ENCODE results near the gene CTSD. TPM values are rescaled to one million over a fixed set of nuclear protein-coding genes. Genes with fewer than 3 reads are reported as not detected.
"Not testable (repeated sequence)": the region's sequence is repeated elsewhere in the genome, so short reads cannot be mapped to it uniquely, and the experiment has no call there.

Gene CTSD
- total RNA-seq, 1 experiment from 2014 or later: 158 TPM

DNA sequence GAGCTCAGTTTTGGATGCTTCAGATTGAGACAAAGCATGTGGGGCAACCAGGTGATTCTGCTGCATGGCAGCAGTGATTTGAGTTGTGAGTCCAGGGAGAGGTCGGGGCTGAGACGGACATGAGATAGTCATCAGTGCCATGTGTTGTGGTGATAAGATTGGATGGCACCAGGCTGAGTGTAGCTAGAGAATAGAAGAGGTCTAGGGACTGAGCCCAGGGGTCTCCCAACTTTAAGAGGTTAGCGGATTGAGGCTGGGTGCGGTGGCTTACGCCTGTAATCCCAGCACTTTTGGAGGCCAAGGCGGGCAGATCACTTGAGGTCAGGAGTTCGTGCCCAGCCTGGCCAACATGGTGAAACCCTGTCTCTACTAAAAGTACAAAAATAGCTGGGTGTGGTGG, 6.3 kb upstream of the CTSD start:
- H3K27me3 Mint-ChIP-seq (ENCODE audit: low read depth): peaks cover 18% of the 10 kb centered on the region
- no CpG with 5 or more reads among the region's 7 CpGs for WGBS (ENCODE audit: extremely low coverage, insufficient read length, low lambda C conversion rate)
- no peak overlapping the region for H2AFZ ChIP-seq (ENCODE audit: low read length)
- H3K27me3 ChIP-seq (ENCODE audit: insufficient read depth, low read length): no peaks in the 10 kb centered on the region; the same call in 1 of the 2 replicates
- H4K5ac ChIP-seq (ENCODE audit: insufficient read length, low read depth, low read length): no peak overlapping the region
- H2BK5ac ChIP-seq (ENCODE audit: insufficient read length, low read length): no peak overlapping the region
- no peak overlapping the region for H3K9ac ChIP-seq (ENCODE audit: extremely low read depth, insufficient read length, low read length)
- peaks cover 0 to 3% of the 10 kb centered on the region in 2 experiments; a peak in 2 of 5 replicates for H3K9me3 Mint-ChIP-seq
- H2BK15ac ChIP-seq (ENCODE audit: low read depth, low read length): no peak overlapping the region
- H4K8ac ChIP-seq (replicated peaks; ENCODE audit: insufficient read length, low read depth, low read length): no peak overlapping the region
- H3K56ac ChIP-seq (ENCODE audit: insufficient read length, low read depth, low read length): no peak overlapping the region
- H4K91ac ChIP-seq (ENCODE audit: insufficient read length, low read depth, low read length): no peak overlapping the region
- no peaks in the 10 kb centered on the region for H4K20me1 ChIP-seq (ENCODE audit: control insufficient read depth, insufficient read depth, insufficient read length)
- no peak overlapping the region for H3K4me2 ChIP-seq (ENCODE audit: insufficient read depth, insufficient read length, low read length)
- H2BK20ac ChIP-seq (ENCODE audit: low read depth, low read length, poor library complexity, severe bottlenecking): no peak overlapping the region
- H2BK120ac ChIP-seq (ENCODE audit: low read depth, low read length, poor library complexity, severe bottlenecking): no peak overlapping the region
- no peak overlapping the region for H3K18ac ChIP-seq (ENCODE audit: insufficient read length, low read depth, low read length)
- no peak overlapping the region for H3K4ac ChIP-seq (ENCODE audit: low read depth, low read length)
- peaks cover 26 to 28% of the 10 kb centered on the region in 2 experiments for H3K4me1 Mint-ChIP-seq
- H3T11ph ChIP-seq (ENCODE audit: low read length): no peak overlapping the region
- no peak overlapping the region for H3K27ac ChIP-seq (ENCODE audit: insufficient read length, low read depth, low read length)
- H3K27ac Mint-ChIP-seq: no peak overlapping the region
- no peak overlapping the region for H3K23ac ChIP-seq (ENCODE audit: insufficient read length, low read depth, low read length)
- H3K79me1 ChIP-seq (ENCODE audit: insufficient read depth, low read depth, low read length, poor library complexity, severe bottlenecking): no peaks in the 10 kb centered on the region
- no peak for TF ChIP-seq CTCF (conservative IDR thresholded peaks at IDR 0.05)
- H3K79me2 ChIP-seq (ENCODE audit: insufficient read depth, low read length): no peaks in the 10 kb centered on the region
- H3K4me3 Mint-ChIP-seq: no peak overlapping the region
- no peaks in the 10 kb centered on the region; a peak in 2 of 7 replicates for H3K36me3 Mint-ChIP-seq (ENCODE audit: insufficient read depth in 1 of 3, low read depth in 3 of 3)
- no peak overlapping the region for H2BK12ac ChIP-seq (ENCODE audit: insufficient read length, low read depth, low read length)
- peaks cover 8% of the 10 kb centered on the region; the same call in 1 of the 2 replicates for H3K4me1 ChIP-seq (ENCODE audit: insufficient read depth, low read length)
- no peak overlapping the region for H3K14ac ChIP-seq (ENCODE audit: insufficient read depth, low read length)
- no peak overlapping the region for H2AK5ac ChIP-seq (ENCODE audit: insufficient read length, low read length)
- no peak for DNase-seq
- H3K9me3 ChIP-seq (ENCODE audit: control insufficient read depth, low read depth, low read length): no peaks in the 10 kb centered on the region
- no peaks in the 10 kb centered on the region for H3K23me2 ChIP-seq (ENCODE audit: insufficient read length, low read depth, low read length, poor library complexity, severe bottlenecking)

DNA sequence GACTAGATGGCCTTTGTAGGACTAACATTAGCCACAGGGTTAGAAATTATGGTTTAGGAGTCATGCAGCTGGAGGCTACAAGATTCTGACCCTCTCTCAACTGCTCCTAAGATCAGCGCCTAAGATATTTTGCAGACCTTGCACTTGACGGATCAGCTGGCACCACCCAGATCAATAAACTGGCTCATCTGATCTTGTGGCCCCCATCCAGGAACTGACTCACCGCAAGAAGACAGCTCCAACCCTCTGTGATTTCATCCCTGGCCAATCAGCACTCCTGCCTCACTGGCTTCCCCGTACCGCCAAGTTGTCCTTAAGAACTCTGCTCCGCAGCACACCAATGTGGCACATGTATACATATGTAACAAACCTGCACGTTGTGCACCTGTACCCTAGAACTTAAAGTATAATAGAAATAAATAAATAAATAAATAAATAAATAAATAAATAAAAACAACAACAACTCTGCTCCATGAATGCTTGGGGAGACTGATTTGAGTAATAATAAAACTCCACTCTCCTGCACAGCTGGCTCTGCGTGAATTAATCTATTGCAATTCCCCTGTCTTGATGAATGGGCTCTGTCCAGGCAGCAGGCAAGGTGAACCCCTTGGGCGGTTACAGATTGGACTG, 5.7 kb upstream of the CTSD start:
- not testable (repeated sequence) for H2BK5ac ChIP-seq (ENCODE audit: insufficient read length, low read length); H3T11ph ChIP-seq (ENCODE audit: low read length); H3K4ac ChIP-seq (ENCODE audit: low read depth, low read length); H4K5ac ChIP-seq (ENCODE audit: insufficient read length, low read depth, low read length); DNase-seq; H3K14ac ChIP-seq (ENCODE audit: insufficient read depth, low read length); H3K79me1 ChIP-seq (ENCODE audit: insufficient read depth, low read depth, low read length, poor library complexity, severe bottlenecking); H4K91ac ChIP-seq (ENCODE audit: insufficient read length, low read depth, low read length); H3K56ac ChIP-seq (ENCODE audit: insufficient read length, low read depth, low read length); H3K27ac ChIP-seq (ENCODE audit: insufficient read length, low read depth, low read length); H2BK120ac ChIP-seq (ENCODE audit: low read depth, low read length, poor library complexity, severe bottlenecking); H3K23me2 ChIP-seq (ENCODE audit: insufficient read length, low read depth, low read length, poor library complexity, severe bottlenecking); H2BK15ac ChIP-seq (ENCODE audit: low read depth, low read length); H3K4me2 ChIP-seq (ENCODE audit: insufficient read depth, insufficient read length, low read length); H3K27me3 ChIP-seq (ENCODE audit: insufficient read depth, low read length); H3K4me3 Mint-ChIP-seq; H2AK5ac ChIP-seq (ENCODE audit: insufficient read length, low read length); H2BK12ac ChIP-seq (ENCODE audit: insufficient read length, low read depth, low read length); H3K23ac ChIP-seq (ENCODE audit: insufficient read length, low read depth, low read length); H4K8ac ChIP-seq (replicated peaks; ENCODE audit: insufficient read length, low read depth, low read length); H3K9me3 Mint-ChIP-seq; H3K9ac ChIP-seq (ENCODE audit: extremely low read depth, insufficient read length, low read length); H3K79me2 ChIP-seq (ENCODE audit: insufficient read depth, low read length); H2BK20ac ChIP-seq (ENCODE audit: low read depth, low read length, poor library complexity, severe bottlenecking); H4K20me1 ChIP-seq (ENCODE audit: control insufficient read depth, insufficient read depth, insufficient read length); H3K9me3 ChIP-seq (ENCODE audit: control insufficient read depth, low read depth, low read length); H3K27ac Mint-ChIP-seq; H2AFZ ChIP-seq (ENCODE audit: low read length); H3K36me3 Mint-ChIP-seq (ENCODE audit: insufficient read depth in 1 of 3, low read depth in 3 of 3); H3K18ac ChIP-seq (ENCODE audit: insufficient read length, low read depth, low read length)
- peaks cover 27 to 28% of the 10 kb centered on the region in 2 experiments for H3K4me1 Mint-ChIP-seq
- H3K27me3 Mint-ChIP-seq (ENCODE audit: low read depth): peaks cover 17% of the 10 kb centered on the region
- WGBS (ENCODE audit: extremely low coverage, insufficient read length, low lambda C conversion rate): no CpG with 5 or more reads among the region's 9 CpGs
- peaks cover 10% of the 10 kb centered on the region; the same call in 1 of the 2 replicates for H3K4me1 ChIP-seq (ENCODE audit: insufficient read depth, low read length)
